HG03097 (cell line): Measurements from ENCODE around the gene SLC7A4.

Experiments used
- ATAC-seq: cut with Tn5 transposase; IDR thresholded peaks from one replicate; pipeline ENCODE4 v1.9.1; 2021; ENCODE audit not compliant: unreplicated experiment, low FRiP score

SLC7A4 gene

DNA sequence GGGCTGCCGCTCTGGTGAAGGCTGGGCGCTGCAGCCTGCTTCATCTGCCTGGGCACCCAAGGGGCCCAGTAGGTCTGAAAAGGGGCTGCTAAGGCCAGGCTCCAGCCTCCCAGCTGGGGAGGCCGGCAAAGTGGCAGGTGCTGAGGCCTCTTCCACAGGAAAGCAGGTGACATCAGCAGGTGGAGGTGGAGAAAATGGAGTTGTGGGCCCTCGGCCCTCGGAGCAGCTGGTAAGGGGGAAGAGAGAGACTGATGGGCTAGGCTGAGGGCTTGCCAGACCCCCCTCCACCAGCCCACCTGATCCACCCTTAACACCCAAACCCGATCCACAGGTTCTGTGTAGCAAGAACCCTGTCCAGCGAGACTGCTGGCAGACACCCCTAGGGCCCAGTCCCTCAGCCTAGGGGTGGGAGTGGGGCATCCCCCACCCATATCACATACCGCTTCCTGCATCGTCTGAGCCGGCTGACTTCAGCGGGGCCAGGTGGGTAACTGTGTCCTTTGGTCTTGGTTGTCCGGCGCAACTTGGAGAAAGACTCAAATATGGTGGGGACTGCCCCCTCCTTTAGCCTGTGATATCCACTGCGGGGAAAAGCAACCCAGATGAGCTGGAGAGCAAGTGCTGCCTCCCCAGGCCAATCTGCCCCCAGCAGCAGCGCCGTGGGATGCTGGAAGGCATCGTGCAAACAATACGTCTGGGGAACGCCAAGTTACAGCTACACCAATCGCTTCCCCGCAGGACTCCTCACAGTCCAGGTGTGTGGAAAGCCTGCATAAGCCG is 32.0 kb downstream of the SLC7A4 start:
- no peak for ATAC-seq

- no peak for ATAC-seq
Observed at GRCh38 chr22:20999350-21000206, 32.8 kb downstream of the SLC7A4 start.

GRCh38 chr22:20998411-20999336 is 33.7 kb downstream of the SLC7A4 start:
- no peak for ATAC-seq

DNA sequence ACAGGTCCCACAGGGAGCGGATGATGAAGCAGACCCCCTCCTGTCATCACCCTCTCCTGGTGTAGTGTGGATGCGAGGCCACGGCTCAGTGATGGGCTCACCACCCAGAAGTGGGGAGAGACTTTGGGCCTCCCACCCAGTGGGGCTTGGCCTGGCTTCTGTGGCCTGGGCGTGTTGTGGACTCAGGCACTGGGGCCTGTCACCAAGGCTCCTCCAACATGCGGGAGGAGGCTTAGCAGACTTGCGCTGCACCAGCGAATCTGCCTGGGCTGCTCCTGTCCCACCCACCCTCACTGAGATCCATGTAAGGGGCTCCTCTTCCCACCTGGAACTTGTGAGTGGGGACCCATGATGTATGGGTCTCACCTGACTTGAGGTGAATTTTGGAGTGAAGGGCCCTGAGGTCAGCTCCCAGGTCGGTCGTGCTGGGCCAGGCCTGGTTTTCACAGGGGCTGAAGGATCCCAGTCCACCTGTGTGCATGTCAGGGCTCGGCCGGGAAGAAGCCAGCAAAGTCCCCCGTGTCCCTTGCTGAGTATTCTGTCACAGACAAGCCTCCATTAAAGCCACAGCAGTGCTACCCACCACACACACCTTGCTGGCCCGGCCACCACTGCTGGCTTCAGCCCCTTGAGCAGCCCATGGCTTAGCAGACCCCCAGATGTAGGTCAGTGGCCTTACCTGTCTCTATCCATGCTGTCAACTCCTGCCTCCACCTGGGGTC is 34.7 kb downstream of the SLC7A4 start:
- ATAC-seq = no peak

DNA sequence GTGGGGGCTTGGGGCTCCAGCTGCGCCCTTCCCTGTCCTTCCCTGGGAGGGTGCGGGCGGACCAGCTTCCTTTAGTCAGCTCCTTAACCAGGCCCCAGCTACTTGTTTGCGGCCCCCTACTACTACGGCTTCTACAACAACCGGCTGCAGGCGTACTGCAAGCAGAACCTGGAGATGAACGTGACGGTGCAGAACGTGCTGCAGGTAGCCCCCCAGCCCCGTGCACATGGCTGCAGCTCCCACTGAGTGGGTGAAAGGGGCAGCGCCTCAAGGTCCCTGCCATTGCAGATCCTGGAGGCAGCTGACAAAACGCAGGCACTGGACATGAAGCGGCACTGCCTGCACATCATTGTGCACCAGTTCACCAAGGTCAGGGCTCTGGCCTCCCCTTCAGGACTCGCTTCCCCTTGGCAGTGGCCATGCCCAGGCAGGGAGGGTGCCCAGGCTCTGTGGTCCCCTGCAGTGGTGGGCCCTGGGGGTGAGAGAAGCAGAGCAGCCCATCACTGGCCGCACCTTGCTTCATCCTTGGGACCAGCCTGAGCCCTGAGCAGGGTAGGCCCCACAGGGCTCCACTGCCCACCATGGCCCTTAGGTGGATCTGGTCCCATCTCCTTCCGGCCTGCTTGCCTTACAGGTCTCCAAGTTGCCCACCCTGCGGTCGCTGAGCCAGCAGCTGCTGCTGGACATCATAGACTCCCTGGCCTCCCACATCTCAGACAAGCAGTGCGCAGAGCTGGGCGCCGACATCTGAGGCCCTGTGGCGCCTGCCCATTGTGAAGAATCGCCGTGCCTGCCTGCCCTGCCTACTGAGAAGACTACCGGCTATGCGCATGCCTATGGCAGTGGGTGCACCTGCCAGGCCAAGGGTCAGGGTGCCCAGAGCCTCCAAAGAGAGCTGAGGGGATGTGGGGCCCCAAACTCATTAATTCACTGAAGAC is 35.5 kb downstream of the SLC7A4 start:
- ATAC-seq = no peak

DNA sequence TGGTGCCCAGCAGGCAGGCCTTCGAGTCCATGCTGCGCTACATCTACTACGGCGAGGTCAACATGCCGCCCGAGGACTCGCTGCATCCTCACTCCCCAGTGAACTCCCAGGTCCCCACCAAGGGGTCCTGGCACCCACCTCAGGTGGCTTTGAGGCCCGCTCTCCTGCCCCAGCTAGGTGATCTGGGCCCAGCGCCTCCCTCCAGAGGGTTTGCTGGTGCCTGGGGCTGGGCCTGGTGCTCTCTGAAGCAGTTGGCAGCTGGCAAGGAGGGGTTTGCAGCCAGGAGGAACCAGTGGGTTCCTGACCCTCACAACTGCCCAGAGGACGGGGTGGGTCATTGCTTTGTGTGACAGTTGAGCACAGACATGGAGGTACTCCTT is 36.3 kb downstream of the SLC7A4 start:
- no peak for ATAC-seq

DNA sequence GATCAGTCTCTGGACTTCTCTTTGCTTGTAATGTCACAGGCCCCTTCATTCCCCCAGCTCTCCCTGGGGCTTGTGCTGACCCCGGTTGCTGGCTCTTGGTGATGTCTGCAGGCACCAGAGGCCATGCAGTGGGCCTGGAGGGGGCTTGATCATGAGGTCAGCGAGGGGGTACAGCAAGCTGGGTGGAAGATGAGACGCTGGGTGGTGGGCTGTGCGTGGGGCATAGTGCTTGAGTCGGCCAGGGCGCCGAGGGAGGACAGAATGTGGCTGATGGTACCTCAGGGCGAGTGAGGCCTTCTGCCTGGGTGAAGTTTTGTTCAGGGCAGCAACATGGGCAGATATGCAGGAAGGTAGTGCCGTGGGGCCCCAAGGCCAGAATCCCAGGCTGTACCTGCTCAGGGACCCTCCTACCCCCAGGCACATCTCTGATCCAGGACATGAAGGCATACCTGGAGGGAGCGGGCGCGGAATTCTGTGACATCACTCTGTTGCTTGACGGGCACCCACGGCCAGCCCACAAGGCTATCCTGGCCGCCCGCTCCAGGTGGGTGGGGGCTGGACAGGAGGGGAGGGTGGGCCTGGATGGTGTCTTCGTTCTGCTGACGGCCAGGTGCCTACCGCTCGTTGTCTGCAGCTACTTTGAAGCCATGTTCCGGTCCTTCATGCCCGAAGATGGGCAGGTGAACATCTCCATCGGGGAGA is 36.9 kb downstream of the SLC7A4 start:
- no peak for ATAC-seq

- ATAC-seq = no peak
Observed at GRCh38 chr22:20994902-20995241, 37.5 kb downstream of the SLC7A4 start.

DNA sequence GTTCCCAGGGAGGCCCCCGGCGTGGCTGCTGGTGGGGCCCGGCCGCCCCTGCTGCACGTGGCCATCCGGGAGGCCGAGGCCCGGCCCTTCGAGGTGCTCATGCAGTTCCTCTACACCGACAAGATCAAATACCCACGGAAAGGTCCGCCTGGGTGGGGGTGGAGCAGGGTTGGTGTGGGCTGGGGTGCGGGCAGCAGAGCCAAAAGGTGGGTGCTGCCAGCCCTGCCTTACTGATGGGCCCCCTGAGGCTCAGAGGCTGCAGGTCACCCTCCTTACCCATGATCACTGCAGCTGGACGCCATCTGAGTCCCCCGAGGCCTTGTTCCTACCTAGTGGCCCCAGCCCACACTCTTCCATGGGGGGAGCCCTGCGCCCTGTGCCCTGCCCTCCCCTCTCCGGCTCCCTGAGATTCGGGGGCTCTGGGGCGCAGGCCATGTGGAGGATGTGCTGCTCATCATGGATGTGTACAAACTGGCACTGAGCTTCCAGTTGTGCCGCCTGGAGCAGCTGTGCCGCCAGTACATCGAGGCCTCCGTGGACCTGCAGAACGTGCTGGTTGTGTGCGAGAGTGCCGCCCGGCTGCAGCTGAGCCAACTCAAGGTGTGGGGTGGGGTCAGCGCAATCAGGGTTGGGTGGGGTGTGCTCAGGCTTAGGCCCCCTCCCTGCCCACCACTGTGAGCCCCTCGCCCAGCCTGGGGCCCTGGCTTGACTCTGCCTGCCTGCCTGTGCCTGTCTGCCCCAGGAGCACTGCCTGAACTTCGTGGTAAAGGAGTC is 38.0 kb downstream of the SLC7A4 start:
- no peak for ATAC-seq

DNA sequence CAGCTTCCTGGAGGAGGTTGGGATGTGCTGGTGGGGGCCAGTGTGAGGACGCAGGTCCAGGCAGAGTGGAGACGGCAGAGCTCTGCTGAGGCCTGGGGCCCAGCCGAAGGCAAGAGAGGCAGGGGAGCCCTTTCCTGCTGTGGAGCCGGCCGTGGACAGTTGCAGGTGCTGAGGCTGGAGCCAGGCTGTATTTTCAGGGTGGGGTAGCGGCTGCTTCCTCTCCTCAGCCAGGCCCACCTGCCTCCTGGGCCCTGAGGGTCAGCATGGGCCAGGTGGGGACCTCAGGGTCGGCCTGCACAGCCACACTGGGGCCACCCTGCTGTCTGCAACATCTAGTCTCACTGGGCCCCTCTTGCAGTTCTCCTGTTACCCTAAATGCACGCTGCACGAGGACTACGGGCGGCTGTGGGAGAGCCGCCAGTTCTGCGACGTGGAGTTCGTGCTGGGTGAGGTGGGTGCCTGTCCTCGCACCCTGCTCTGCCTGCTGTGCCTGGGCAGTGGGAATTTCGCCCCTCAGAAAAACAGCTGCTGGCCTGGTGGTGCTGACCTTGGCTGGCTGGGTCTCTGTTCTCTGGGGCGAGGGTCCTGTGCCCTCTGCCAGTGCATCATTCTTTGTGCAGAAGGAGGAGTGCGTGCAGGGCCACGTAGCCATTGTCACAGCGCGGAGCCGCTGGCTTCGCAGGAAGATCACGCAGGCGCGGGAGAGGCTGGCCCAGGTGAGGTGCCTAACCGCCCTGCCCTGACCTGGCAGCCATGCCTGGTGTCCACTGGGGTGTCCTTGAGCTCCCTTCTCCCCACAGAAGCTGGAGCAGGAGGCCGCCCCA is 38.8 kb downstream of the SLC7A4 start:
- ATAC-seq = no peak

DNA sequence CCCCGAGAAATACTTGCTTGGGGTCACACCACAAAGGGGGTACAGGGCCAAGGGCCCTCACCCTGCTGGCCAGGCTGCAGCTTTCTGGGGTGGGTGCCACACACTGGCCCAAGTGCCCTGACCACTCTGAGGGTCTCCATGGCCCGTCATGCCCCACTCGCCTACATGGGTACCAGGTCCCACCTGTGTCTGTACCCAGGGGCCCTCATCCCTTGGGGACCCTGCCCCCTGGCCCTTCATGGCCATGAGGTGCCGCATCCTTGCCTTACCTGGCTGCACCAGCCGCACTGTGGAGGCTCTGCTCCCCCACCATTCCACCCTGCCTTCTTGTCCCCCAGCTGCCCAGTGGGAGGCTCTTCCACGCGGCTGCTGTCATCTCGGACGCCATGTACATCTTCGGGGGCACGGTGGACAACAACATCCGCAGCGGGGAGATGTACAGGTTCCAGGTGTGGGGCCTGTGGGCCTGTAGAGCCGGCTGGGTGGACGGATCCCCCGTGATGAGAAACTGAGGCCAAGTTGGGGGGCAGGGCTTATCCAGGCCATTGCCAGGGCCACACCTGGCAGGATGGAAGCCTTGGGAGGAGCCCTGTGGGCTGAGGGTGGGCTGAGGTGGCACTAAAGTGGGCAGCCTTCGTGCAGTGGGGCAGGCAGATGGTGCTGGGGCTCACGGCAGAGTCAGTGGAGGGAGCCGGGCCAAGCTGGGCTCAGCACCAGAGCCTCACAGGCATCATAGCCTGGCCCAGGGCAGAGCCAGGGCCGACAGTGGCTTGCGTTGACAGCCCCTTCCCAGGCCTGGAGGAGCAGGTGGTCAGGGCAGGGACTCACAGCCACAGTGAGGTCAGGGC is 39.7 kb downstream of the SLC7A4 start:
- no peak for ATAC-seq

GRCh38 chr22:20992056-20992442 is 40.3 kb downstream of the SLC7A4 start:
- ATAC-seq = no peak

- no peak for ATAC-seq
Observed at GRCh38 chr22:20991252-20992055, 40.9 kb downstream of the SLC7A4 start.

DNA sequence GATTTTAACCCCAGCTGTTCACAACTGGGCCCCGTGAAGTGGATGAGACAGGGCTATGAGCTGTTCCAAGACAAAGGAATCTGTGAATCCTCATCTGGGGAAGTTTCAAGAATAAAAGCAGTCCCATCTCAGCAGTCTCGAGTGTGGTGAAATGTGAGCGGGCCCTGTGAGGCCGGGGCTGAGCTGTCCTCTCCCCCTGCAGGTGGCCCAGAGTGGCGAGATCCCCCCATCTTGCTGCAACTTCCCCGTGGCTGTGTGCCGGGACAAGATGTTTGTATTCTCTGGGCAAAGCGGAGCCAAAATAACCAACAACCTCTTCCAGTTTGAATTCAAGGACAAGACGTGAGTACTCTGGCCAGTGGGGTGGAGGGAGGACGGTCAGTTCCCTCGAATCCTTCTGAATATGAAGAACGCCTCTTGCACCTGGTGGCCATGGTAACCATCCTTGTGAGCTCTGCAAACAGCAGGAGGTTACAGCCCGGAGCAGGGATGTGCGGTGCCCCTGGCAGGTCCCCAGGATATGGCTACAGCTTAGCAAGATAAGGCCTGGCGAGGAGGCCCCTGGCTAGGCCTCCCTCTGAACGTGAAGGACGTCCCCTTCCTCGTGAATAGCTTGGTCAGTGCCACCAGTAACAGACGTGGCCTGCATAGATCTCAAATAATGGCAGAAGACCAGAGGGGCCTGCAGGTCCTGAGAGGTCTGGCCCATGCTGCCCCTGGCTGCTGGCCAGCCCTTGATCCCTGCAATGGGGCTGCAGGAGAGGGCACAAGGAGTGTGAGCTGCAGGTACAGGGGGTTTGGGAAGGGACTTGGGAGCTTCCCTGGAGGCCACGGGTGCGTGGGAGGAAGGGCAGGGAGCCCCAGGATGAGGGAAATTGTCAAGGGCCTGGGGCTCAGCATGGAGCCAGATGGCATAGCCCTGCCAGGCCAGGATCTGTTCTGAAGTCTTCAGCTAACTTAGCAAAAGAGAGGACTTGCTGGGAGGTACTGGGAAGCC is 41.9 kb downstream of the SLC7A4 start:
- ATAC-seq = no peak
